HG03135 (cell line): ENCODE data around the gene CCNB1IP1.
A peak's percentile ranks its signal among the peaks of the same experiment; 100 is the strongest.
"Not testable (repeated sequence)": the region's sequence is repeated elsewhere in the genome, so short reads cannot be mapped to it uniquely, and the experiment has no call there.

ENCODE experiments used
- ATAC-seq: cut with Tn5 transposase; IDR thresholded peaks from one replicate; pipeline ENCODE4 v1.9.1; 2021; ENCODE audit warnings: mild to moderate bottlenecking, moderate library complexity; ENCODE audit not compliant: unreplicated experiment

The CCNB1IP1 gene

GRCh38 chr14:20334017-20334416 lies 938 bp upstream of the CCNB1IP1 start:
- ATAC-seq: no peak

GRCh38 chr14:20333494-20333841 lies 389 bp upstream of the CCNB1IP1 start:
- no peak for ATAC-seq

- no peak for ATAC-seq
Measured at GRCh38 chr14:20332431-20332787, 670 bp downstream of the CCNB1IP1 start.

GRCh38 chr14:20331053-20331613 lies 1.9 kb downstream of the CCNB1IP1 start:
- ATAC-seq: no peak

GRCh38 chr14:20329355-20329754 lies 3.7 kb downstream of the CCNB1IP1 start:
- ATAC-seq: no peak

- ATAC-seq: no peak
Measured at GRCh38 chr14:20328705-20329104, 4.4 kb downstream of the CCNB1IP1 start.

GRCh38 chr14:20327005-20327869 lies 5.8 kb downstream of the CCNB1IP1 start:
- ATAC-seq: no peak

GRCh38 chr14:20317720-20318119 lies 15.4 kb downstream of the CCNB1IP1 start:
- no peak for ATAC-seq

GRCh38 chr14:20314026-20314425 lies 19.1 kb downstream of the CCNB1IP1 start:
- ATAC-seq: no peak

GRCh38 chr14:20306079-20306423 lies 27.0 kb downstream of the CCNB1IP1 start:
- no peak for ATAC-seq

- ATAC-seq: peak; percentile 92
Measured at GRCh38 chr14:20305265-20306078, 27.6 kb downstream of the CCNB1IP1 start, which contains the start of gene TTC5. TTC5 (minus strand) TSS chr14:20305951; CDS start chr14:20305937, 14 bp downstream.

- no peak for ATAC-seq
Measured at GRCh38 chr14:20302042-20302755, 30.9 kb downstream of the CCNB1IP1 start.

- ATAC-seq: peak; percentile 84
Measured at GRCh38 chr14:20295067-20295466, 38.0 kb downstream of the CCNB1IP1 start.

- no peak for ATAC-seq
Measured at GRCh38 chr14:20294636-20295035, 38.4 kb downstream of the CCNB1IP1 start.

GRCh38 chr14:20281998-20282397 lies 51.1 kb downstream of the CCNB1IP1 start:
- not testable (repeated sequence) for ATAC-seq

GRCh38 chr14:20280265-20280664 lies 52.8 kb downstream of the CCNB1IP1 start:
- not testable (repeated sequence) for ATAC-seq

GRCh38 chr14:20278414-20278813 lies 54.7 kb downstream of the CCNB1IP1 start:
- ATAC-seq: no peak

GRCh38 chr14:20277409-20277808 lies 55.7 kb downstream of the CCNB1IP1 start:
- ATAC-seq: no peak

GRCh38 chr14:20274062-20274461 lies 59.0 kb downstream of the CCNB1IP1 start:
- no peak for ATAC-seq

- ATAC-seq: not testable (repeated sequence)
Measured at GRCh38 chr14:20264361-20264760, 68.7 kb downstream of the CCNB1IP1 start.

- ATAC-seq: no peak
Measured at GRCh38 chr14:20262642-20263128, 70.4 kb downstream of the CCNB1IP1 start.
